GM12878 (cell line): ENCODE data around the gene LGALS3. TPM values are rescaled to one million over a fixed set of nuclear protein-coding genes. Genes with fewer than 3 reads are reported as not detected.

Experiments
- ATAC-seq: fragments of 200-7000 bp; cut with Tn5 transposase; 3 replicates; pipeline ENCODE4 v1.9.1; 2020; ENCODE audit warnings: mild to moderate bottlenecking, moderate library complexity
- BruUV-seq: library from RNA; stranded (reverse); fragments of 400-500 nt; replicated peaks from 2 replicates; lab custom pipeline; 2021; lab: Mats Ljungman, UMichigan
- CTCF ChIA-PET: fragments of 300-600 bp; sonication (Branson Sonifier 250); formaldehyde crosslinking; extraction: SDS; loops from one replicate; lab custom pipeline; 2021; ENCODE audit warnings: inconsistent platforms; lab: Yijun Ruan, JAX
- POLR2A ChIA-PET: fragments of 350-600 bp; formaldehyde crosslinking; extraction: SDS; loops from one replicate; lab custom pipeline; 2021; ENCODE audit warnings: inconsistent platforms; lab: Charles Lee
- RAD21 ChIA-PET: fragments of 300-600 bp; sonication (Branson Sonifier 250); formaldehyde crosslinking; loops from one replicate; lab custom pipeline; 2023; ENCODE audit warnings: antibody characterized with exemption; ENCODE audit not compliant: unreplicated experiment; lab: Charles Lee
- SMC1A ChIA-PET: fragments of 300-600 bp; sonication (Branson Sonifier 250); formaldehyde crosslinking; loops from one replicate; lab custom pipeline; 2023; ENCODE audit not compliant: unreplicated experiment, uncharacterized antibody; lab: Charles Lee
- DNase-seq: peaks from one replicate; pipeline ENCODE4 v3.0.0-alpha.2; 2011; ENCODE audit warnings: low read depth, low spot score
- FAIRE-seq: peaks from 3 replicates; lab custom pipeline; 2011; peaks lifted over from hg19 to GRCh38; lab: Jason Lieb, UNC
- H2AFZ ChIP-seq: 2 replicates; pipeline ENCODE4 v1.6.0; 2011; ENCODE audit warnings: low read depth, low read length, control low read depth; ENCODE audit not compliant: control insufficient read depth
- H3K27ac ChIP-seq: 2 replicates; pipeline ENCODE4 v1.5.1; 2011; ENCODE audit warnings: control low read depth; ENCODE audit not compliant: control insufficient read depth, insufficient read depth
- H3K27me3 ChIP-seq, 2 experiments: replicated peaks in 1 of 2; 2 replicates each; pipeline versions ENCODE4 v1.6.0 to v1.6.1; 2011; ENCODE audit warnings: low read length in 1 of 2; ENCODE audit not compliant: control insufficient read depth in 2 of 2, insufficient read depth in 2 of 2
- H3K36me3 ChIP-seq, 2 experiments: 2 replicates each; pipeline ENCODE4 v1.5.1; 2011; ENCODE audit warnings: low read length in 1 of 2; ENCODE audit not compliant: control insufficient read depth in 2 of 2, insufficient read depth in 2 of 2
- H3K4me1 ChIP-seq: 2 replicates; pipeline ENCODE4 v1.6.1; 2011; ENCODE audit warnings: mild to moderate bottlenecking, low read length, moderate library complexity, mixed read lengths; ENCODE audit not compliant: control insufficient read depth, insufficient read depth
- H3K4me2 ChIP-seq: 2 replicates; pipeline ENCODE4 v1.6.0; 2011; ENCODE audit warnings: control low read depth; ENCODE audit not compliant: control insufficient read depth, insufficient read depth
- H3K4me3 ChIP-seq: fragments of 200-600 bp; sonication (generic); 2 replicates; pipeline ENCODE4 v1.5.1; 2016
- H3K79me2 ChIP-seq: 2 replicates; pipeline ENCODE4 v1.6.0; 2011; ENCODE audit warnings: low read length; ENCODE audit not compliant: control insufficient read depth, insufficient read depth
- H3K9ac ChIP-seq: 2 replicates; pipeline ENCODE4 v1.8.0; 2011; ENCODE audit warnings: low read length, control low read depth, mixed read lengths; ENCODE audit not compliant: control insufficient read depth, insufficient read depth
- H3K9me3 ChIP-seq: replicated peaks from 3 replicates; pipeline ENCODE4 v1.5.1; 2011; ENCODE audit warnings: mild to moderate bottlenecking, low read length; ENCODE audit not compliant: control insufficient read depth, insufficient read depth
- H4K20me1 ChIP-seq: 2 replicates; pipeline ENCODE4 v1.6.0; 2011; ENCODE audit not compliant: control insufficient read depth, insufficient read depth
- MTA2 ChIP-seq: fragments of 450-650 bp; IDR thresholded peaks from 2 replicates; pipeline ENCODE4 v1.6.1; 2016; ENCODE audit warnings: low read depth, mild to moderate bottlenecking, moderate library complexity
- RELB ChIP-seq: fragments of 450-650 bp; IDR thresholded peaks from 2 replicates; pipeline ENCODE4 v1.6.1; 2017; ENCODE audit warnings: low read depth, mild to moderate bottlenecking, moderate library complexity
- ZBED1 ChIP-seq: IDR thresholded peaks from 2 replicates; pipeline ENCODE4 v1.6.1; 2016; ENCODE audit warnings: borderline replicate concordance
- WGBS: methylation state at CpG from one replicate; pipeline ENCODE4 v1.1.6; 2016; ENCODE audit warnings: low lambda C conversion rate; ENCODE audit not compliant: insufficient replicate concordance, insufficient coverage; ENCODE audit errors: missing lambda C conversion rate; 5-methylcytosine and 5-hydroxymethylcytosine counted together
- in situ Hi-C: fragments of 300-500 bp; cut with MboI; formaldehyde crosslinking; loops from 9 replicates; pipeline ENCODE4 v1.14.3; 2018; ENCODE audit warnings: mixed read lengths
- intact Hi-C: fragments of 100-400 bp; cut with micrococcal nuclease; formaldehyde crosslinking; loops from one replicate; pipeline ENCODE4 v1.14.2; 2022; ENCODE audit not compliant: unreplicated experiment
- polyA plus RNA-seq, 11 experiments: library from polyadenylated mRNA; depleted of rRNA in 4 of 11; unstranded in 6 of 11; stranded (reverse) in 5 of 11; fragments of >200 nt; fragmentation: Nextera tagmentation in 4 of 11; fragmentation: Illumina TruSeq in 1 of 11; extraction: Ambion mirVana in 4 of 11; extraction: Trizol in 1 of 11; gene quantifications; 1 replicate in 1 of 11; 2 replicates in 10 of 11; pipeline versions ENCODE4 v1.2.1 to v1.2.3, GENCODE V29; 2011 to 2016; ENCODE audit warnings: inconsistent platforms in 2 of 11, missing spikeins in 2 of 11, low read depth in 1 of 11
- total RNA-seq, 4 experiments: library from RNA; depleted of rRNA in 3 of 4; stranded (reverse); fragments of >200 nt in 3 of 4; fragmentation: Illumina TruSeq in 1 of 4; extraction: Trizol in 1 of 4; gene quantifications; 2 replicates each; pipeline versions ENCODE4 v1.2.1 to v1.2.3, GENCODE V29; 2013 to 2021

The LGALS3 gene
- total and polyA plus RNA-seq, 10 of the 15 experiments (the other 5 are each of a cell fraction or from before 2014, with no cell fraction given), result 1.5 to 34.2 (median 18.4) TPM

GRCh38 chr14:55085060-55085660, 43.9 kb upstream of the LGALS3 start:
- in situ Hi-C loops (no loop called here), intact Hi-C loops (no loop called here)
- BruUV-seq, result no TSS peak
- ATAC-seq (no peak), FAIRE-seq (no peak), DNase-seq (no peak)
- 0 out of 2 replicates have a peak, but pooled peaks cover under 1% of the 10 kb centered on the region for H3K4me1 ChIP-seq
- ChIA-PET RAD21 (interaction anchor here (1.0 to 2.1 kb wide), 3 partner anchors 13 to 34 kb away, joined by 4 to 7 read pairs (median 4); no protein-coding TSS in a partner anchor), POLR2A (interaction anchor here (0.9 kb wide), 1 partner anchor 13 kb away, joined by 3 read pairs; no protein-coding TSS in a partner anchor), CTCF (interaction anchor here (1.0 to 2.4 kb wide), 4 partner anchors 37 to 78 kb away, joined by 3 to 9 read pairs (median 4); no protein-coding TSS in a partner anchor), SMC1A (interaction anchor here (0.7 to 2.9 kb wide), 9 partner anchors 9 to 76 kb away, joined by 3 to 10 read pairs (median 4); partner anchors contain the start of gene MAPK1IP1L)
- whole genome bisulfite sequencing, result 80% methylated on average over 4 of the region's 4 CpGs
- H3K36me3 ChIP-seq, result no peaks in the 10 kb centered on the region
- H3K4me2 ChIP-seq, result no peak overlapping the region
- no peaks in the 10 kb centered on the region for H3K27me3 ChIP-seq
- no peaks in the 10 kb centered on the region for H4K20me1 ChIP-seq
- no peak overlapping the region for H3K9ac ChIP-seq
- no peak overlapping the region for H2AFZ ChIP-seq
- no peak overlapping the region for H3K4me3 ChIP-seq
- H3K79me2 ChIP-seq, result no peaks in the 10 kb centered on the region
- H3K9me3 ChIP-seq, result no peaks in the 10 kb centered on the region; the same call in 2 of the 3 replicates
- no peak overlapping the region for H3K27ac ChIP-seq
- TF ChIP-seq MTA2, result no peak
- no peak for TF ChIP-seq ZBED1
- TF ChIP-seq RELB, result no peak
